HepG2 (cell line): ENCODE results near the gene SRGAP3. TPM values are rescaled to one million over a fixed set of nuclear protein-coding genes. Genes with fewer than 3 reads are reported as not detected.

Experiments used
- ATAC-seq: fragments of 200-7000 bp; cut with Tn5 transposase; 3 replicates; pipeline ENCODE4 v1.9.1; 2020; ENCODE audit warnings: mild to moderate bottlenecking, moderate library complexity
- BruUV-seq: library from RNA; stranded (reverse); fragments of 400-500 nt; replicated peaks from 2 replicates; lab custom pipeline; 2021; lab: Mats Ljungman, UMichigan
- CTCF ChIA-PET: fragments of 300-600 bp; formaldehyde crosslinking; extraction: SDS; loops from one replicate; lab custom pipeline; 2021; ENCODE audit warnings: low total read pairs, inconsistent platforms, low intra/inter-chr PET ratio; lab: Yijun Ruan, JAX
- POLR2A ChIA-PET: fragments of 350-600 bp; sonication (Branson Sonifier 250); formaldehyde crosslinking; loops from one replicate; lab custom pipeline; 2020; ENCODE audit warnings: antibody characterized with exemption, inconsistent platforms; lab: Yijun Ruan, JAX
- DNase-seq: peaks from one replicate; pipeline ENCODE4 v3.0.0-alpha.2; 2015; ENCODE audit warnings: low spot score
- FAIRE-seq: peaks from 3 replicates; lab custom pipeline; 2011; peaks lifted over from hg19 to GRCh38; lab: Jason Lieb, UNC
- H2AFZ ChIP-seq: one replicate; pipeline ENCODE4 v1.6.1; 2011; ENCODE audit warnings: low read length, inconsistent platforms
- H3K27ac ChIP-seq: fragments of 300-600 bp; 3 replicates; pipeline ENCODE4 v1.8.0; 2011; ENCODE audit warnings: mixed run types, mild to moderate bottlenecking, mixed read lengths, low read length, inconsistent platforms; ENCODE audit not compliant: insufficient read depth; ENCODE audit errors: extremely low read length
- H3K27me3 ChIP-seq, 2 experiments: fragments of 200-600 bp in 1 of 2; 2 replicates in 1 of 2; 3 replicates in 1 of 2; pipeline versions ENCODE4 v1.6.0 to v1.8.0; 2011; ENCODE audit warnings: low read length in 2 of 2, mild to moderate bottlenecking in 2 of 2, moderate library complexity in 2 of 2, inconsistent platforms in 1 of 2; ENCODE audit not compliant: insufficient read depth in 2 of 2, control insufficient read depth in 1 of 2
- H3K36me3 ChIP-seq, 2 experiments: fragments of 200-600 bp in 1 of 2; replicated peaks in 1 of 2; 2 replicates in 1 of 2; 3 replicates in 1 of 2; pipeline versions ENCODE4 v1.5.1 to v1.8.0; 2011; ENCODE audit warnings: low read length in 2 of 2, inconsistent platforms in 1 of 2; ENCODE audit not compliant: insufficient read depth in 2 of 2, control insufficient read depth in 1 of 2
- H3K4me1 ChIP-seq: 2 replicates; pipeline ENCODE4 v1.5.1; 2012; ENCODE audit warnings: low read length, inconsistent platforms; ENCODE audit not compliant: insufficient read depth
- H3K4me2 ChIP-seq: 2 replicates; pipeline ENCODE4 v1.6.0; 2011; ENCODE audit warnings: low read depth, low read length, inconsistent platforms
- H3K4me3 ChIP-seq, 3 experiments: fragments of 200-600 bp in 1 of 3; sonication (generic), shearing (Covaris generic) in 1 of 3; replicated peaks in 1 of 3; 2 replicates each; pipeline ENCODE4 v1.5.1; 2011 to 2016; ENCODE audit warnings: low read length in 3 of 3, inconsistent platforms in 2 of 3, low read depth in 2 of 3, mild to moderate bottlenecking in 2 of 3, control low read depth in 1 of 3, mixed read lengths in 1 of 3; ENCODE audit not compliant: insufficient read depth in 1 of 3
- H3K79me2 ChIP-seq: one replicate; pipeline ENCODE4 v1.6.1; 2011; ENCODE audit warnings: low read length, inconsistent platforms; ENCODE audit not compliant: insufficient read depth
- H3K9ac ChIP-seq: 2 replicates; pipeline ENCODE4 v1.6.0; 2011; ENCODE audit warnings: mild to moderate bottlenecking, low read depth, low read length, inconsistent platforms; ENCODE audit not compliant: insufficient read depth
- H3K9me3 ChIP-seq: 2 replicates; pipeline ENCODE4 v1.5.1; 2012; ENCODE audit warnings: mild to moderate bottlenecking, low read length
- H4K20me1 ChIP-seq: 2 replicates; pipeline ENCODE4 v1.6.0; 2011; ENCODE audit warnings: inconsistent platforms, mild to moderate bottlenecking, low read length, moderate library complexity; ENCODE audit not compliant: insufficient read depth
- CHD4 ChIP-seq: fragments of 200-600 bp; sonication (generic); IDR thresholded peaks from 2 replicates; pipeline ENCODE4 v1.7.0; 2017; ENCODE audit warnings: mild to moderate bottlenecking, low read length, borderline replicate concordance
- FUBP1 ChIP-seq: sonication (generic); formaldehyde crosslinking; IDR thresholded peaks from 2 replicates; pipeline ENCODE4 v1.5.1; 2020; ENCODE audit warnings: missing genetic modification reagents, mild to moderate bottlenecking, borderline replicate concordance
- MLX ChIP-seq: IDR thresholded peaks from 2 replicates; pipeline ENCODE4 v1.6.1; 2016
- MTF2 ChIP-seq: sonication (generic); formaldehyde crosslinking; IDR thresholded peaks from 2 replicates; pipeline ENCODE4 v1.5.0; 2020; ENCODE audit warnings: missing genetic modification reagents, borderline replicate concordance
- TEAD3 ChIP-seq: optimal IDR thresholded peaks from 2 replicates; pipeline ENCODE3; 2016; ENCODE audit warnings: borderline replicate concordance
- THAP11 ChIP-seq: IDR thresholded peaks from 2 replicates; pipeline ENCODE4 v1.6.1; 2016; ENCODE audit warnings: missing biosample characterization, missing genetic modification reagents
- ZFP91 ChIP-seq: sonication (generic); formaldehyde crosslinking; IDR thresholded peaks from 2 replicates; pipeline ENCODE4 v1.9.0; 2022; ENCODE audit warnings: missing genetic modification reagents, mild to moderate bottlenecking, borderline replicate concordance
- ZNF160 ChIP-seq: sonication (generic); formaldehyde crosslinking; IDR thresholded peaks from 2 replicates; pipeline ENCODE4 v1.8.0; 2022; ENCODE audit warnings: mild to moderate bottlenecking, inconsistent platforms, missing genetic modification reagents
- ZNF619 ChIP-seq: sonication (generic); formaldehyde crosslinking; IDR thresholded peaks from 2 replicates; pipeline ENCODE4 v1.4.0; 2020; ENCODE audit warnings: mild to moderate bottlenecking, missing genetic modification reagents
- ZNF816 ChIP-seq: sonication (generic); formaldehyde crosslinking; IDR thresholded peaks from 2 replicates; pipeline ENCODE4 v1.8.0; 2022; ENCODE audit warnings: missing genetic modification reagents, mild to moderate bottlenecking, borderline replicate concordance
- ZSCAN22 ChIP-seq: sonication (generic); formaldehyde crosslinking; IDR thresholded peaks from 2 replicates; pipeline ENCODE4 v1.4.0; 2020; ENCODE audit warnings: mild to moderate bottlenecking, missing genetic modification reagents
- WGBS: methylation state at CpG from one replicate; pipeline ENCODE4 v1.1.6; 2017; ENCODE audit warnings: low lambda C conversion rate; 5-methylcytosine and 5-hydroxymethylcytosine counted together
- in situ Hi-C: cut with HindIII; loops from 2 replicates; pipeline ENCODE4 v1.10.0; 2017; ENCODE audit warnings: low pct_unique_long_range_greater_than_20kb; ENCODE audit not compliant: extremely low pct_ligation_motif_present
- intact Hi-C: fragments of 100-400 bp; cut with micrococcal nuclease; formaldehyde crosslinking; loops from one replicate; pipeline ENCODE4 v1.10.0; 2022; ENCODE audit not compliant: unreplicated experiment
- polyA plus RNA-seq, 8 experiments: library from polyadenylated mRNA; depleted of rRNA in 3 of 8; stranded (reverse) in 7 of 8; unstranded in 1 of 8; fragments of >200 nt; fragmentation: Illumina TruSeq in 4 of 8; extraction: Trizol in 4 of 8; gene quantifications; 2 replicates each; pipeline versions ENCODE4 v1.2.1 to v1.2.3, GENCODE V29; 2011 to 2016; ENCODE audit warnings: low read depth in 4 of 8, missing spikeins in 1 of 8, mixed read lengths in 1 of 8; ENCODE audit not compliant: insufficient read depth in 1 of 8
- total RNA-seq, 5 experiments: library from RNA; depleted of rRNA; stranded (reverse); fragments of >200 nt; fragmentation: Illumina TruSeq; extraction: Trizol; gene quantifications; 2 replicates each; pipeline ENCODE4 v1.2.3, GENCODE V29; 2016; ENCODE audit warnings: low read depth in 1 of 5

Gene SRGAP3
- total and polyA plus RNA-seq, 2 of the 13 experiments (the other 11 are each of a cell fraction or from before 2014, with no cell fraction given) = 1.2 to 1.4 TPM

GRCh38 chr3:9133656-9134055 lies 115.8 kb downstream of the SRGAP3 start (continued):
- no peak for TF ChIP-seq ZFP91 (CRISPR knock-in tag)
- TF ChIP-seq ZSCAN22 (CRISPR knock-in tag) = no peak
- no peak for TF ChIP-seq ZNF816 (CRISPR knock-in tag)
- no peak for TF ChIP-seq MTF2 (CRISPR knock-in tag)
- TF ChIP-seq ZNF160 = no peak
- no peak for TF ChIP-seq CHD4
- TF ChIP-seq ZNF619 (CRISPR knock-in tag) = no peak

GRCh38 chr3:9130345-9131305 lies 118.8 kb downstream of the SRGAP3 start:
- BruUV-seq = no TSS peak
- WGBS = 5% methylated on average over 8 of the region's 8 CpGs
- DNase-seq (no peak), ATAC-seq (no peak), FAIRE-seq (no peak)
- H3K4me1 ChIP-seq = no peaks in the 10 kb centered on the region
- CTCF ChIA-PET = no interaction called here
- H3K79me2 ChIP-seq = no peaks in the 10 kb centered on the region
- H3K9ac ChIP-seq = no peak overlapping the region
- in situ Hi-C loops (no loop called here), intact Hi-C loops (no loop called here)
- H3K4me3 ChIP-seq = no peak overlapping the region
- no peaks in the 10 kb centered on the region for H4K20me1 ChIP-seq
- H3K36me3 ChIP-seq = no peaks in the 10 kb centered on the region
- TF ChIP-seq TEAD3 (CRISPR knock-in tag) = no peak
- no peak for TF ChIP-seq FUBP1 (CRISPR knock-in tag)
- no peak for TF ChIP-seq THAP11 (CRISPR knock-in tag)
- TF ChIP-seq MLX = no peak
- no peak overlapping the region for H3K4me2 ChIP-seq
- no peak overlapping the region for H2AFZ ChIP-seq
- H3K27ac ChIP-seq = no peak overlapping the region
- POLR2A ChIA-PET = no interaction called here
- H3K27me3 ChIP-seq = 0 out of 5 replicates have a peak, but pooled peaks cover 0 to 1% of the 10 kb centered on the region in 2 experiments
- no peaks in the 10 kb centered on the region for H3K9me3 ChIP-seq
